Mesodermal cell (in vitro differentiated cells): ENCODE results near the gene ARL8B.
"Not testable (repeated sequence)": the region's sequence is repeated elsewhere in the genome, so short reads cannot be mapped to it uniquely, and the experiment has no call there.

Experiments
- H3K27ac ChIP-seq: 2 replicates; pipeline ENCODE4 v1.7.0; 2013; ENCODE audit warnings: mild to moderate bottlenecking, low read depth, low read length, moderate library complexity; ENCODE audit not compliant: severe bottlenecking
- H3K36me3 ChIP-seq: 2 replicates; pipeline ENCODE4 v1.7.1; 2013; ENCODE audit warnings: mild to moderate bottlenecking, low read length, moderate library complexity; ENCODE audit not compliant: control insufficient read depth, insufficient read depth
- H3K4me1 ChIP-seq: one replicate; pipeline ENCODE4 v1.7.1; 2013; ENCODE audit warnings: mild to moderate bottlenecking, low read length; ENCODE audit not compliant: insufficient read depth, control insufficient read depth, poor library complexity, severe bottlenecking
- H3K4me3 ChIP-seq: 2 replicates; pipeline ENCODE4 v1.7.0; 2013; ENCODE audit warnings: low read length, control low read depth, mild to moderate bottlenecking; ENCODE audit not compliant: insufficient read depth, poor library complexity, severe bottlenecking; ENCODE audit errors: extremely low read depth
- H3K9me3 ChIP-seq: 2 replicates; pipeline ENCODE4 v1.7.1; 2013; ENCODE audit warnings: mild to moderate bottlenecking, low read length, moderate library complexity; ENCODE audit not compliant: control insufficient read depth
- WGBS, 2 experiments: methylation state at CpG; one replicate each; pipeline ENCODE4 v1.1.5; 2013; ENCODE audit warnings: missing lambda C conversion rate in 2 of 2; ENCODE audit not compliant: insufficient coverage in 2 of 2; 5-methylcytosine and 5-hydroxymethylcytosine counted together

The ARL8B gene

DNA sequence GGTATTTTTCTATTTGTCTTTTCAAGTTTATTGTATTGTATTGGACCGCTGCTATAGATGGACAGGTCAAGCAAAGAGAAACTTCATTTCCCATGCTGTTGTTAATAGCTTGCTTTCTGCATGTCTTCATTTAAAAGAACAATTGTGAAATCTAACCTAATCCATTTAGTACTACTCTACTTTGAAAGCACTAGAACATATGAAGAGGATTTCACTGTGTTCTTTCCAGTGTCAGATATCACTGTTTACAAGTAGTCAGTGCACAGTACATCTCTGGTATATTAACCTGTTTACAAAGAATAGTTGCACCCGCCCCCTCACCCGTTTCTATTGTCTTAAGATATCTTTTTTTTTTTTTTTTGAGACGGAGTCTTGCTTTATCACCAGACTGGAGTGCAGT is 43.6 kb downstream of the ARL8B start:
- H3K9me3 ChIP-seq = no peaks in the 10 kb centered on the region
- 80% methylated on average over 1 of the region's 4 CpGs; no CpG with 5 or more reads in 1 of the 2 experiments for WGBS, 2 experiments

DNA sequence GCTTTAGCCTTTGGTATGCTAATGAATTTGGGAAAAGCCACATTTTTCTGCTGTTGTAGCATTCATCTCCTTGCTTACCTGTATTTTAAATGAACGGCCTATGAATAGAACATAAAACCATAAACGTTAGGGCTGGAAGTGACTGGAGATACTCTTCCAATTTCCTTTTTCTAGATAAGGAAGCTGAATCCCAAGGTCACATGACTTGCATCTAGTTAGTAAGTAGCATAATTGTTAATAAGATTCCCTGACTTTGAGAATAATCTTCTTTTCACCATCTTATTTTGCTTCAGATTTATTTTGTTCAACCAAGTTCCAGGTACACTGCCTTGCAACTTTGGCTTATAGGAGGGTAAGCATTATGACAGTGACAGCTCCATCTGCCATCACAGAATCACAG is 44.8 kb downstream of the ARL8B start:
- H3K4me3 ChIP-seq = no peak overlapping the region
- peaks cover 9% of the 10 kb centered on the region for H3K4me1 ChIP-seq
- peaks cover 14% of the 10 kb centered on the region for H3K36me3 ChIP-seq
- H3K9me3 ChIP-seq = no peaks in the 10 kb centered on the region
- WGBS, 2 experiments = 80 to 83% methylated on average over 1 to 2 of the region's 2 CpGs
- no peak overlapping the region for H3K27ac ChIP-seq

More for the DNA sequence above, 43.6 kb downstream of the ARL8B start:
- Histone ChIP-seq H3K4me3 (no peak overlapping the region), H3K27ac (no peak overlapping the region), H3K4me1 (peaks cover 20% of the 10 kb centered on the region), H3K36me3 (peaks cover 3% of the 10 kb centered on the region)

DNA sequence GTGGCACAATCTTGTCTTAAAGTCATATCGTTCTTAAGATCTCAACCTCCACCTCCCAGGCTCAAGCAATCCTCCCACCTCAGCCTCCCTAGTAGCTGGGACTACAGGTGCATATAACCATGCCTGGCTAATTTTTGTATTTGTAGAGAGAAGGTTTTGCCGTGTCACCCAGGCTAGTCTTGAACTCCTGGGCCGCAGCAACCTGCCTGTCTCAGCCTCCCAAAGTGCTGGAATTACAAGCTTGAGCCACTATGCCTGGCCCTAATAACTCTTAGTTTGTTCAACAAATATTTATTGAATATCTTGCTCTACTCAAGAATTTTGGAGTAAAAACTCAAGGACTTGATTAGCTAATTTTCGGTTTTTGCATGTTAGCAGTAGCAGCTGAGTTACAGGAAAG is 46.0 kb downstream of the ARL8B start:
- H3K36me3 ChIP-seq = peaks cover 25% of the 10 kb centered on the region
- no peak overlapping the region for H3K4me3 ChIP-seq
- no peaks in the 10 kb centered on the region for H3K4me1 ChIP-seq
- no peaks in the 10 kb centered on the region for H3K9me3 ChIP-seq
- 82 to 95% methylated on average over 3 to 4 of the region's 4 CpGs for WGBS, 2 experiments
- no peak overlapping the region for H3K27ac ChIP-seq

DNA sequence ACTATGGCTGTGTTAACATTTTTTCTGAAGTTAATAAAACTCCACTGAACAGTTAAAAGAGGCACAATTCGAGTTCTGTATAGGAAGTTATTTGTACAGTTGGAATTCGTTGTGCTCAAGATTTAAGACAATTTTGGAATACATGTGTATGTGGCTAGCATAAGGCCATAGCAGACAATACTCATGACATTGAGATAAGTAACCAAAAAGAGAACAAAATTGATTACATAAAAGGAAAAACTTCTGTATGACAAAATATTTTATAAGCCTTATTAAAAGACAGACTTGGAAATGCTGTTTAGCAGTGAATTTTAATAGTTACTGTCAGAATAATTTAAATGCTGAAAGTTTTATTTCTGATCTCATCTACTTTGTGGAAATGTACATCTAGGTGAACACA is 47.7 kb downstream of the ARL8B start:
- Histone ChIP-seq H3K4me1 (no peaks in the 10 kb centered on the region), H3K4me3 (no peak overlapping the region), H3K27ac (no peak overlapping the region), H3K9me3 (no peaks in the 10 kb centered on the region), H3K36me3 (peaks cover 32% of the 10 kb centered on the region)
- 100% methylated on average over 1 of the region's 2 CpGs for WGBS, 2 experiments

DNA sequence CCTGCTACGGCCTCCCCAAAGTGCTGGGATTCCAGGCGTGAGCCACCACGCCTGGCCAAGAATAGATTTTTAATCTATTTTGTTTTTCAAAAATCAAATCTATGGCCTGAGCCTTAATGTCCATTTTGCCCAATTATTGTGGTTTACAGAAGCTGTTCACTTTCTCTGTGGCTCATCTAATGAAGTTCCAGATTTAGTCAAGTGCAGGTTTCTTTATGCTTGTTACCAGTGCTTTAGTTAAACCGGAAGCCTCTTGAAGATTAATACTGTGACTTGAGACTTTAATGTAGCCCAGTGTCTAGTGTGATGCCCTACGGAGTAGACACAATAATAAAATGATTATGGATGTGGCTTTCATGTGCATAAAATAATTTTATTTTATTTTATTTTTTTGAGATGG is 48.9 kb downstream of the ARL8B start:
- WGBS, 2 experiments = 94 to 100% methylated on average over 3 to 4 of the region's 5 CpGs
- Histone ChIP-seq H3K9me3 (no peaks in the 10 kb centered on the region), H3K27ac (no peak overlapping the region), H3K4me3 (no peak overlapping the region), H3K4me1 (no peaks in the 10 kb centered on the region), H3K36me3 (peaks cover 44% of the 10 kb centered on the region)

DNA sequence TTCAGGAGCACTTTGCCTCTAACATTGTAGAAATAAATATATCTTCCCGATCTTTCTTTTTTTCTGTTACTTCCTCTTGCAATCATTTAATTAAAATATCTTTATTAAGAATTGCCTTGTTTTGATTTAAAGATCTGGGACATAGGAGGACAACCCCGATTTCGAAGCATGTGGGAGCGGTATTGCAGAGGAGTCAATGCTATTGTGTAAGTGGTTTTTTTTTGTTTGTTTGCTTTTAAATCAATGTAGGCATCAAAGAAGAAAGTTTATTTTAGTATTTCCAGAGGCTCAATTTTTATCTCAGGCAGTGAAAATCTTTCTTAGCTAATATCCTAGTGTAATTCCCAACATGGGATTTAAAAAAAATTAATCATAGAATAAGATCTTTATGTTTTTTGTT is 49.9 kb downstream of the ARL8B start:
- H3K4me1 ChIP-seq = no peaks in the 10 kb centered on the region
- WGBS, 2 experiments = 89 to 100% methylated on average over 1 to 3 of the region's 4 CpGs
- no peak overlapping the region for H3K27ac ChIP-seq
- no peak overlapping the region for H3K4me3 ChIP-seq
- no peaks in the 10 kb centered on the region for H3K9me3 ChIP-seq
- H3K36me3 ChIP-seq = peaks cover 51% of the 10 kb centered on the region

- not testable (repeated sequence) for H3K4me1 ChIP-seq, H3K27ac ChIP-seq, H3K4me3 ChIP-seq, H3K9me3 ChIP-seq
- peaks cover 69% of the 10 kb centered on the region for H3K36me3 ChIP-seq
- WGBS, 2 experiments = 100% methylated on average over 1 of the region's 2 CpGs; no CpG with 5 or more reads in 1 of the 2 experiments
These were observed 56.9 kb downstream of the ARL8B start for GRCh38 chr3:5179036-5179435.

DNA sequence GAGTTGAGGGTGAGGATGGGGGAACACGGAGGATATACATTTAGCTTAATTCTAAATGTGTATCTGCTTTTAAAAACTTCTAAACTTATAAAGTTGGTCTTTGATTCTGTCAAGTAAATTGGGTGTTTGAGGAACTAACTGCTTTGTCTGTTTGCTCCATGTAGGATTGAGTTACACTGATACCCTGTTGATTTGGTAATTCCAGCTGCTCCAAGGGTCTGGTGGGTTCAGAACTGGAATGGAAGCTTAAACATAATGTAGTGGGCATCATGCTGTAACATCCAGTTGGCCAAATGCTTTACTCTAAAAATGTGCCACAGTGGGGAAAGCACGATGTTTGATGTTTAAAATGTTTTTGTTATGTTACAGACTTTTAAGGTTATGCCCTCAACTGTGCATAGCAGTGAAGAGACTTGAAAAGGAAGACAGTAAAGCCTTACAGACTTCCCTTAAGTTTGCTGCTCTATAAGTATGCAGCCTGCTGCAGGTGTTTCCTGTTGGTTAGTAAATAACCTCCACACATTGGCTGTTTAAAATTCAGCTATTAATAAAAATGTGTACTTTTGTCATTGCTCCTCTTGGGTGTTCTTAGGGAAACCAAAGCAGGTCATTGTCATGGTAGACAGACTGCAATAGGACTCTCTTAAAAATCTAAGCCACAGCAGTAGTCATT is 59.5 kb downstream of the ARL8B start:
- H3K36me3 ChIP-seq = peaks cover 61% of the 10 kb centered on the region
- no peak overlapping the region for H3K27ac ChIP-seq
- 100% methylated on average over 1 of the region's 2 CpGs for WGBS, 2 experiments
- H3K4me3 ChIP-seq = no peak overlapping the region
- H3K9me3 ChIP-seq = no peaks in the 10 kb centered on the region
- no peaks in the 10 kb centered on the region for H3K4me1 ChIP-seq

DNA sequence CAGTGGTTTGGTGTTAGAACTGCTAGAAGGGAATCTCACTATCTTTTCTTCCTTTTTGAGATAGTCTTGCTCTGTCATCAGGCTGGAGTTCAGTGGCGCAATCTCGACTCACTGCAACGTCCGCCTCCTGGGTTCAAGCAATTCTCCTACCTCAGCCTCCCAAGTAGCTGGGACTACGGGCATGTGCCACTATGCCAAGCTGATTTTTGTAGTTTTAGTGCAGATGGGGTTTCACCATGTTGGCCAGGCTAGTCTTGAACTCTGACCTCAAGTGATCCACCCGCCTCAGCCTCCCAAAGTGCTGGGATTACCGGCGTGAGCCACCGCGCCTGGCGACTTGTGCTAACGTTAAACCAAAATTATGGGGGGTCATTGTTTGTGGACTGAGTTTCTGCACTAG is 61.6 kb downstream of the ARL8B start:
- H3K4me1 ChIP-seq, H3K4me3 ChIP-seq, H3K27ac ChIP-seq, H3K9me3 ChIP-seq: not testable (repeated sequence)
- 97 to 100% methylated on average over 6 to 10 of the region's 12 CpGs for WGBS, 2 experiments
- peaks cover 44% of the 10 kb centered on the region for H3K36me3 ChIP-seq

DNA sequence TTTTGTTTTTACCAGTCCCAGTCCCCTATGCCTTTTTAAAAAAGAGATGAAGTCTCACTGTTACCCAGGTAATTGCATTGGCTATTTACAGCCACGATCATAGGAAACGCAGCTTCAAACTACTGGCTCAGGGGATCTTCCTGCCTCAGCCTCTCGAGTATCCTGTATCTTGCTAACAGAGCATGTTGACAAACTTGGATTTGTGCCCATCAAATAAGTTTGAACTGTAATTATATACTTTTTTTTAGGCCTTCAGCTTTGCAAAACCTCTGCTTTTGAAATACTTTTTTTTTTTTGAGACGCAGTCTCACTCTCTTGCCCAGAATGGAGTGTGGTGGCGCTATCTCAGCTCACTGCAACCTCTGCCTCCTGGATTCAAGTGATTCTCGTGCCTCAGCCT is 62.4 kb downstream of the ARL8B start:
- Histone ChIP-seq H3K36me3 (peaks cover 38% of the 10 kb centered on the region), H3K4me3 (no peak overlapping the region), H3K9me3 (no peaks in the 10 kb centered on the region), H3K27ac (no peak overlapping the region), H3K4me1 (no peaks in the 10 kb centered on the region)
- WGBS, 2 experiments = 94 to 97% methylated on average over 5 to 6 of the region's 6 CpGs

DNA sequence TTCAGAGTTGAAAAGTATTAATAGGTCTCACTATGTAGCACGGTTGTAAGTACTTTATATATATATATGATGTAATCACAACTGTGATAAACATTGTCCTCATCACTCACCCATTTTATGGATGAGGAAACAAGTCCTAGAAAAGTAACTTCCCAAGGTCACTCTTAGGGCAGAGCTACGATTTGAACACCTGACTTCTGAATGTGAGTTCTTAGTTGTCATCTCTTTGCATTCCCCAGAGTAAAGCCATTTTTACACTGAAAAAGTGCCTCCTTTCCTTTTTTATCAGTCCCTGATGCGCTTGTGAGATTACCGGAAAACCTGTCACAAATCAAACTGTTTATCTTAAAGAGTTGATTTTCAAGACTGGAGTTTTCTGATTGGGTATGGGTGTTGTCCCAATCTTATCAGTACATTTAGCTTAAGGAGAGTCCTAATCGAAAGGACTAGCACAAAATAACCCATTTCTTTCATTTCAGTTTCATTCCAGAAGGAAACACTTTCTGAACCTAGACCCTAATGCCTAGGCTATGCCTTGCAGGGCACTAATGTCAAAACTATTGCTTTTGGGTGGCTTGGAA is 63.1 kb downstream of the ARL8B start:
- no peaks in the 10 kb centered on the region for H3K9me3 ChIP-seq
- no peak overlapping the region for H3K27ac ChIP-seq
- peaks cover 33% of the 10 kb centered on the region for H3K36me3 ChIP-seq
- WGBS, 2 experiments = 78 to 100% methylated on average over 1 of the region's 5 CpGs
- no peaks in the 10 kb centered on the region for H3K4me1 ChIP-seq
- H3K4me3 ChIP-seq = no peak overlapping the region
